Activated CD4-positive, alpha-beta memory T cell treated with anti-CD3 and anti-CD28 coated beads, Interleukin-2, amount 10 ng/mL, durations not matched to agents 7 days and 5 days (primary cell): ENCODE measurements around the gene DAD1. TPM values are rescaled to one million over a fixed set of nuclear protein-coding genes. Genes with fewer than 3 reads are reported as not detected.
A peak's percentile ranks its signal among the peaks of the same experiment; 100 is the strongest.
"Not testable (repeated sequence)": the region's sequence is repeated elsewhere in the genome, so short reads cannot be mapped to it uniquely, and the experiment has no call there.

Experiments used
- CTCF ChIA-PET: fragments of 350-600 bp; sonication (Branson Sonifier 250); formaldehyde crosslinking; loops from one replicate; lab custom pipeline; 2021; ENCODE audit warnings: antibody characterized with exemption, inconsistent platforms; lab: Charles Lee
- POLR2A ChIA-PET: fragments of 350-600 bp; sonication (Branson Sonifier 250); formaldehyde crosslinking; loops from one replicate; lab custom pipeline; 2021; ENCODE audit warnings: antibody characterized with exemption; lab: Charles Lee
- DNase-seq: peaks from one replicate; pipeline ENCODE4 v3.0.0-alpha.2; 2020
- H3K27ac Mint-ChIP-seq: one replicate; pipeline ENCODE4 v1.8.0; 2021; ENCODE audit warnings: mild to moderate bottlenecking, mixed read lengths
- H3K27me3 Mint-ChIP-seq: one replicate; pipeline ENCODE4 v1.8.0; 2021; ENCODE audit warnings: mixed read lengths
- H3K36me3 Mint-ChIP-seq: one replicate; pipeline ENCODE4 v1.8.0; 2021; ENCODE audit warnings: low read depth, mixed read lengths
- H3K4me1 Mint-ChIP-seq: one replicate; pipeline ENCODE4 v1.8.0; 2021; ENCODE audit warnings: mixed read lengths
- H3K4me3 Mint-ChIP-seq: one replicate; pipeline ENCODE4 v1.8.0; 2021; ENCODE audit warnings: mild to moderate bottlenecking, mixed read lengths
- H3K9me3 Mint-ChIP-seq: one replicate; pipeline ENCODE4 v1.8.0; 2021; ENCODE audit warnings: mixed read lengths
- total RNA-seq, 2 experiments: library from RNA; stranded (reverse); gene quantifications; one replicate each; pipeline ENCODE4 v1.2.3, GENCODE V29; 2021

Gene DAD1
- total RNA-seq, 2 experiments from 2014 or later, result 160 to 167 TPM

- H3K4me1 Mint-ChIP-seq, result peaks cover 25% of the 10 kb centered on the region
- ChIA-PET CTCF (interaction anchor here (0.7 to 5.5 kb wide), 11 partner anchors 8 to 607 kb away, joined by 3 to 41 read pairs (median 4); partner anchors contain the start of gene DAD1), POLR2A (interaction anchor here (1.0 to 5.6 kb wide), 4 partner anchors 8 to 169 kb away, joined by 3 to 88 read pairs (median 10); partner anchors contain the start of genes DAD1 and OXA1L)
- no peak for DNase-seq
- H3K27me3 Mint-ChIP-seq, result peaks cover 14% of the 10 kb centered on the region
- H3K4me3 Mint-ChIP-seq, result peak overlapping the region; percentile 88
- peaks cover 24% of the 10 kb centered on the region for H3K36me3 Mint-ChIP-seq
- no peak overlapping the region for H3K27ac Mint-ChIP-seq
- H3K9me3 Mint-ChIP-seq, result no peaks in the 10 kb centered on the region
These were observed 8.7 kb upstream of the DAD1 start for GRCh38 chr14:22597771-22598098.

DNA sequence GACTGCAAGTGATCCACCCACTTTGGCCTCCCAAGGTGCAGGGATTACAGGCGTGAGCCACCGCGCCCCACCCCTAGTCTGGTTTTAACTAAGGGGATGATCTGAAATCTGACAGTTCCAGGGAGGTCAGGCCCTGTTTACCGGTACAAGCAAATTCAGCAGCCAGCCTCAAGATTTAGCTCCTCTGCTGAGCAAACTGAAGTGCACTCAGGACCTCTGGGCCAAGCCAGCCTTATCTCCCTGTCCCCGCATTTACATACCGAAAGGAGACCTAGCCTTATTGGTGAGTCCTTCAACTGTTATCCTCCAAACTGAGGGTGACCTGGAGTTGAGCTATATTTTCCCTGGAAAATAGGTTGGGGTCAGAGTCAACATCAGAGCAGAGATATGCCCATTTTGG is 8.2 kb upstream of the DAD1 start:
- ChIA-PET POLR2A (interaction anchor here (5.6 kb wide), 1 partner anchor 8 kb away, joined by 88 read pairs; the partner anchor contains the start of gene DAD1), CTCF (interaction anchor here (1.3 to 5.5 kb wide), 4 partner anchors 26 to 255 kb away, joined by 3 to 41 read pairs (median 10); no protein-coding TSS in a partner anchor)
- H3K9me3 Mint-ChIP-seq, result no peaks in the 10 kb centered on the region
- H3K4me1 Mint-ChIP-seq, result peaks cover 25% of the 10 kb centered on the region
- no peak overlapping the region for H3K27ac Mint-ChIP-seq
- H3K36me3 Mint-ChIP-seq, result peaks cover 20% of the 10 kb centered on the region
- peak overlapping the region; percentile 88 for H3K4me3 Mint-ChIP-seq
- DNase-seq, result no peak
- H3K27me3 Mint-ChIP-seq, result peaks cover 14% of the 10 kb centered on the region

- CTCF ChIA-PET, result interaction anchor here (5.5 kb wide), 1 partner anchor 25 kb away, joined by 41 read pairs; no protein-coding TSS in a partner anchor
- no peaks in the 10 kb centered on the region for H3K9me3 Mint-ChIP-seq
- no peak overlapping the region for H3K4me3 Mint-ChIP-seq
- H3K36me3 Mint-ChIP-seq, result peaks cover 11% of the 10 kb centered on the region
- no peak for DNase-seq
- peaks cover 25% of the 10 kb centered on the region for H3K4me1 Mint-ChIP-seq
- H3K27me3 Mint-ChIP-seq, result peaks cover 14% of the 10 kb centered on the region
- POLR2A ChIA-PET, result no interaction called here
- no peak overlapping the region for H3K27ac Mint-ChIP-seq
These were observed 7.4 kb upstream of the DAD1 start for GRCh38 chr14:22596354-22596879.

- Mint-ChIP-seq H3K9me3 (no peaks in the 10 kb centered on the region), H3K27me3 (peaks cover 14% of the 10 kb centered on the region), H3K4me3 (no peak overlapping the region), H3K4me1 (peaks cover 31% of the 10 kb centered on the region), H3K36me3 (peaks cover 4% of the 10 kb centered on the region), H3K27ac (no peak overlapping the region)
- no peak for DNase-seq
- POLR2A ChIA-PET, result interaction anchor here (1.1 kb wide), 1 partner anchor 33 kb away, joined by 3 read pairs; no protein-coding TSS in a partner anchor
- CTCF ChIA-PET, result interaction anchor here (1.1 kb wide), 1 partner anchor 742 kb away, joined by 3 read pairs; no protein-coding TSS in a partner anchor
These were observed 5.2 kb upstream of the DAD1 start for GRCh38 chr14:22594156-22594716.

DNA sequence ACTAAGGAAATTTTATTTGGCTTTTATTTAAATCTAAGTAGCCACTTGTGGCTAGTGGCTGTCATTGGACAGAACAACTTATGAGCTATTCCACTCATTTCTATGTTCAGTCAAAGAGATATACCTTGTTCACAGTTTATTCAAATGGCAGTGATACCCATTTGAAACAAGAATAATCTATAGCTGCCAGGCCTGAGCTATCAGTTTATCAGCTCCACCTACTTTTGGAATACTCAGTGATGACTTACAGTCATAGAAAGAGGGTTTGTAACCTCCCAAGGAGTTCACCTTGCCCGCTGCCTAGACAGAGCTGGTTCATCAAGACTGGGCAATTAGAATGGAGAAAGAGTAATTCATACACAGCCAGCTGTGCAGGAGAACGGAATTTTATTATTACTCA is 4.6 kb upstream of the DAD1 start:
- peaks cover 14% of the 10 kb centered on the region for H3K27me3 Mint-ChIP-seq
- H3K4me1 Mint-ChIP-seq, result peaks cover 26% of the 10 kb centered on the region
- no peaks in the 10 kb centered on the region for H3K9me3 Mint-ChIP-seq
- no peak overlapping the region for H3K4me3 Mint-ChIP-seq
- ChIA-PET CTCF (interaction anchor here (0.6 to 1.1 kb wide), 3 partner anchors 22 to 742 kb away, joined by 3 to 4 read pairs (median 3); no protein-coding TSS in a partner anchor), POLR2A (interaction anchor here (1.1 kb wide), 1 partner anchor 32 kb away, joined by 3 read pairs; no protein-coding TSS in a partner anchor)
- H3K36me3 Mint-ChIP-seq, result peaks cover 7% of the 10 kb centered on the region
- no peak for DNase-seq
- H3K27ac Mint-ChIP-seq, result no peak overlapping the region

DNA sequence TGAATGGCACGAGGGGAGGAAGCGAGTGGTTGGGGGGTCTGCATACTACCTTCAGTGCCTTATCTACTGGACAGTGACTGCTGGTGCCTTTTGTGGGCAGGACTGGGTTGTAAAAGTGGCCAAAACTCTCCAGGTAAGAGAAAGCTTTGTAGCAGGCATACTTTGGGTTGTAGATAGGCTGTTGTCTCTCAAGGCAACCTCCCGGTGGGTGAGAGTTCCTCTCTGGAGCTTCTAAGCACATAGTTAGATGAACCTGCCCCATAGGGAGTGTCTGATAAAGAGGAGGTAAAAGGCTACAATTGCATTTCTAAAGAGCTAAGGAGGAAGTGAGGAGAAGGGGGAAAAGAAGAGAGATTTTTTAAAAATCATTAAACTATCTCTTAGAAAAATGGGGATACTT is 4.2 kb upstream of the DAD1 start:
- peaks cover 6% of the 10 kb centered on the region for H3K36me3 Mint-ChIP-seq
- H3K27me3 Mint-ChIP-seq, result peaks cover 14% of the 10 kb centered on the region
- no peak overlapping the region for H3K4me3 Mint-ChIP-seq
- no peak overlapping the region for H3K27ac Mint-ChIP-seq
- H3K9me3 Mint-ChIP-seq, result no peaks in the 10 kb centered on the region
- no peak for DNase-seq
- peaks cover 23% of the 10 kb centered on the region for H3K4me1 Mint-ChIP-seq
- ChIA-PET CTCF (interaction anchor here (0.6 to 1.0 kb wide), 2 partner anchors 22 to 376 kb away, joined by 3 to 4 read pairs; no protein-coding TSS in a partner anchor), POLR2A (interaction anchor here (1.1 kb wide), 1 partner anchor 32 kb away, joined by 3 read pairs; no protein-coding TSS in a partner anchor)

DNA sequence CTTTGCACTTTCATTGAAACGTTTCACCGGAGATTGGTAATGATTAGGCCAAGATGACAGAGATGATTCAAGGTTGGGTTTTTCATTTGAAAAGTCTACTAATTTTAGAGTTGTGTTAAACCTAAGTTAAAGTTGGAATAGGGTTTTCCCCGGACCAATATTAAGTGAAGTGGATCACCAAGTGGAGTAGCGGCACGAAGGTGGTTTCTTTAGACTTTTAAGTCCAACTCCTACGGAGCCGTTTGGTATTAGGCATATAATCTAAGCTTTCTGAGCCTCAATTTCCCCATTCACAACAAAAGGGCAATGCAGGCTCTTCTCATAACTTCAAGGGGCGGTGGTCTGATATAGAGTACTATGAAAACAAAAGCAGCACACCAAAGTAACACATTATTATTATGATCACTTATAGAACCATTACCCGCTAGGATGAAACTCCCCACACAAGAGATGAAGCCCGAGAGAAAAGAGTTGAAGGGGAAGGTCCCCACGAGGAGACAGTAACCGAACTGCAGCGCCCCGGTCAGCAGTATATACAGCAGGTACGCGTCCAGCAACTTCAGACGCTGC is 413 bp downstream of the DAD1 start:
- no peak for DNase-seq
- Mint-ChIP-seq H3K4me3 (peak overlapping the region; percentile 93), H3K27me3 (no peaks in the 10 kb centered on the region), H3K27ac (peak overlapping the region; percentile 98), H3K4me1 (peaks cover 61% of the 10 kb centered on the region), H3K36me3 (peaks cover 35% of the 10 kb centered on the region), H3K9me3 (no peaks in the 10 kb centered on the region)
- CTCF ChIA-PET, result interaction anchor here (0.8 to 12.1 kb wide), 31 partner anchors 10 to 671 kb away, joined by 3 to 162 read pairs (median 5); partner anchors contain the start of genes ABHD4, LRP10, MRPL52 and OR6J1
- POLR2A ChIA-PET, result interaction anchor here (0.6 to 6.4 kb wide), 46 partner anchors 9 to 1321 kb away, joined by 3 to 103 read pairs (median 4); partner anchors contain the start of genes ABHD4, AJUBA, LRP10 and MRPL52

DNA sequence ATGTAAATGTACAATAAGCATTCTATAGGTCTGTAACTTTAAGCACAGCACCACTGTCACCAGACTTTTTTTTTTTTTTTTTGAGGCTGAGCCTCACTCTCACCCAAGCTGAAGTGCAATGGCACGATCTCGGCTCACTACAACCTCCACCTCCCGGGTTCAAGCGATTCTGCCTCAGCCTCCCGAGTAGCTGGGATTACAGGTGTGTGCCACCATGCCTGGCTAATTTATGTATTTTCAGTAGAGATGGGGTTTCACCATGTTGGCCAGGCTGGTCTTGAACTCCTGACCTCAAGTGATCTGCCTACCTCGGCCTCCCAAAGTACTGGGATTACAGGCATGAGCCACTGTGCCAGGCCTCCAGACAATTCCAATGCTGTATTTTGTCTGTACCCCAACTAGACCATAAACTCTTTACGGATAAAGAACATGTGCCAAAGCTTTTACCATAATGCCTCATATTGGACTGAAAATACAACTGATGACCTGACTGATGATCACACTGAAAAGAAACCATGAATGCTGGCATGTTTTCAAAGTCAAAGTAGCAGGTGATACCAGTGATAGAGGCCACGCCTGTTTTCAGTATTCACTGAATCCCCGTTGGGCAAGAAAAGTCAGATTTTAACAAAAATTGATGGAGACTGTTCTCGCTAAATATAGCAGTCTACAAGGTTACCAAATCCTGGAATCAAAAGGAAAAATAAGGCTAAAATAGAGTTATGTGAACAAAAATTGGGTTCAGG is 1.2 kb downstream of the DAD1 start:
- DNase-seq, H3K27me3 Mint-ChIP-seq, H3K9me3 Mint-ChIP-seq: not testable (repeated sequence)
- POLR2A ChIA-PET, result interaction anchor here (0.6 to 6.4 kb wide), 24 partner anchors 8 to 741 kb away, joined by 3 to 103 read pairs (median 4); partner anchors contain the start of genes ABHD4, LRP10, MRPL52 and OXA1L
- Mint-ChIP-seq H3K4me3 (peak overlapping the region; percentile 93), H3K27ac (peak overlapping the region; percentile 98), H3K4me1 (peaks cover 69% of the 10 kb centered on the region), H3K36me3 (peaks cover 40% of the 10 kb centered on the region)
- CTCF ChIA-PET, result interaction anchor here (0.9 to 12.1 kb wide), 12 partner anchors 9 to 242 kb away, joined by 3 to 162 read pairs (median 8); partner anchors contain the start of genes ABHD4, MRPL52 and OXA1L

GRCh38 chr14:22587247-22587646 is 1.8 kb downstream of the DAD1 start:
- Mint-ChIP-seq H3K4me3 (peak overlapping the region; percentile 93), H3K9me3 (no peaks in the 10 kb centered on the region), H3K27me3 (no peaks in the 10 kb centered on the region), H3K27ac (peak overlapping the region; percentile 98), H3K4me1 (peaks cover 74% of the 10 kb centered on the region), H3K36me3 (peaks cover 40% of the 10 kb centered on the region)
- CTCF ChIA-PET, result interaction anchor here (1.3 to 12.1 kb wide), 8 partner anchors 9 to 243 kb away, joined by 3 to 162 read pairs (median 7); partner anchors contain the start of gene MRPL52
- DNase-seq, result no peak
- POLR2A ChIA-PET, result interaction anchor here (1.0 to 6.4 kb wide), 11 partner anchors 9 to 342 kb away, joined by 3 to 103 read pairs (median 36); partner anchors contain the start of genes ABHD4, LRP10, OXA1L and PRMT5

- Mint-ChIP-seq H3K4me3 (no peak overlapping the region), H3K4me1 (peaks cover 71% of the 10 kb centered on the region), H3K9me3 (no peaks in the 10 kb centered on the region), H3K27ac (peak overlapping the region; percentile 16), H3K36me3 (peaks cover 50% of the 10 kb centered on the region), H3K27me3 (no peaks in the 10 kb centered on the region)
- ChIA-PET POLR2A (interaction anchor here (0.6 kb wide), 1 partner anchor 235 kb away, joined by 3 read pairs; no protein-coding TSS in a partner anchor), CTCF (interaction anchor here (12.1 kb wide), 1 partner anchor 12 kb away, joined by 162 read pairs; no protein-coding TSS in a partner anchor)
- no peak for DNase-seq
These were observed 5.0 kb downstream of the DAD1 start for GRCh38 chr14:22583994-22584393.

- no peak overlapping the region for H3K27ac Mint-ChIP-seq
- H3K4me3 Mint-ChIP-seq, result no peak overlapping the region
- no peaks in the 10 kb centered on the region for H3K27me3 Mint-ChIP-seq
- CTCF ChIA-PET, result interaction anchor here (1.4 to 12.1 kb wide), 2 partner anchors 8 to 477 kb away, joined by 4 to 162 read pairs; partner anchors contain the start of gene CDH24
- peaks cover 53% of the 10 kb centered on the region for H3K36me3 Mint-ChIP-seq
- H3K9me3 Mint-ChIP-seq, result no peaks in the 10 kb centered on the region
- no peak for DNase-seq
- POLR2A ChIA-PET, result no interaction called here
- H3K4me1 Mint-ChIP-seq, result peaks cover 71% of the 10 kb centered on the region
These were observed 8.4 kb downstream of the DAD1 start for GRCh38 chr14:22580625-22581024.
